ENCODE results near the gene TOGARAM1. TPM values are rescaled to one million over a fixed set of nuclear protein-coding genes. Genes with fewer than 3 reads are reported as not detected.

The TOGARAM1 gene
- total RNA-seq (2021) (9.2 and 12.9 TPM in 2 replicates), Bru-seq, nascent RNA (percentile 71 among the genes with signal in this experiment), BruChase-seq, experiment 1, labeled RNA remaining after a 2-hour chase (percentile 68 among the genes with signal in this experiment), BruChase-seq, experiment 2, labeled RNA remaining after a 6-hour chase (percentile 58 among the genes with signal in this experiment)
- long read RNA-seq, full-length matches to known transcripts = 5 of 10 reads
- long read RNA-seq, partial matches to known transcripts = 0 of 10 reads
- long read RNA-seq, other reads (novel, unspliced or antisense) = 5 of 10 reads

GRCh38 chr14:44961554-44962333 lies at the start of gene TOGARAM1, which contains the start of gene KLHL28:
Gene TOGARAM1, plus strand, starts transcription at chr14:44962190. Its CDS starts 232 bp downstream, at chr14:44962422.
Gene KLHL28, minus strand, starts transcription at chr14:44961947. Its CDS starts 16,019 bp downstream, at chr14:44945928.
- intact Hi-C loops (cut with micrococcal nuclease; ENCODE audit: unreplicated experiment) = loop anchor here (1.0 to 5.0 kb wide), 4 partner anchors 64 to 291 kb away; partner anchors contain the start of genes FKBP3, MIS18BP1 and PRPF39
- Histone ChIP-seq H3K79me2 (ENCODE audit: low read depth) (peaks cover 93% of the 10 kb centered on the region), H2AFZ (peak within 1 kb of the TSS; percentile 93), H3K27me3 (ENCODE audit: insufficient read depth, low read depth) (no peaks in the 10 kb centered on the region), H3K9me2 (ENCODE audit: insufficient read depth) (no peaks in the 10 kb centered on the region), H3K36me3 (ENCODE audit: low read depth) (no peaks in the 10 kb centered on the region), H3K9me3 (ENCODE audit: insufficient read depth, low read depth) (no peaks in the 10 kb centered on the region), H3F3A (ENCODE audit: insufficient read depth, low read depth) (peaks cover 10% of the 10 kb centered on the region; the same call in 1 of the 2 replicates), H3K4me2 (peak within 1 kb of the TSS; percentile 96), H3K27ac (peak within 1 kb of the TSS; percentile 69), H4K20me1 (ENCODE audit: insufficient read depth) (peaks cover 45% of the 10 kb centered on the region), H3K4me3 (peak within 1 kb of the TSS; percentile 65), H3K4me1 (replicated peaks; ENCODE audit: insufficient read depth) (peaks cover 34% of the 10 kb centered on the region)
- no peak for TF ChIP-seq EZH2 (IDR thresholded peaks at IDR 0.05; ENCODE audit: low read depth)
- TF ChIP-seq, protein P1, sequence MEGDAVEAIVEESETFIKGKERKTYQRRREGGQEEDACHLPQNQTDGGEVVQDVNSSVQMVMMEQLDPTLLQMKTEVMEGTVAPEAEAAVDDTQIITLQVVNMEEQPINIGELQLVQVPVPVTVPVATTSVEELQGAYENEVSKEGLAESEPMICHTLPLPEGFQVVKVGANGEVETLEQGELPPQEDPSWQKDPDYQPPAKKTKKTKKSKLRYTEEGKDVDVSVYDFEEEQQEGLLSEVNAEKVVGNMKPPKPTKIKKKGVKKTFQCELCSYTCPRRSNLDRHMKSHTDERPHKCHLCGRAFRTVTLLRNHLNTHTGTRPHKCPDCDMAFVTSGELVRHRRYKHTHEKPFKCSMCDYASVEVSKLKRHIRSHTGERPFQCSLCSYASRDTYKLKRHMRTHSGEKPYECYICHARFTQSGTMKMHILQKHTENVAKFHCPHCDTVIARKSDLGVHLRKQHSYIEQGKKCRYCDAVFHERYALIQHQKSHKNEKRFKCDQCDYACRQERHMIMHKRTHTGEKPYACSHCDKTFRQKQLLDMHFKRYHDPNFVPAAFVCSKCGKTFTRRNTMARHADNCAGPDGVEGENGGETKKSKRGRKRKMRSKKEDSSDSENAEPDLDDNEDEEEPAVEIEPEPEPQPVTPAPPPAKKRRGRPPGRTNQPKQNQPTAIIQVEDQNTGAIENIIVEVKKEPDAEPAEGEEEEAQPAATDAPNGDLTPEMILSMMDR (conservative IDR thresholded peaks at IDR 0.05) = no peak
- TSS peak; percentile 72 for BruUV-seq (replicated peaks)
- ChIA-PET POLR2A (ENCODE audit: unreplicated experiment) (interaction anchor here (0.5 to 1.0 kb wide), 8 partner anchors 12 to 619 kb away, joined by 3 to 11 read pairs (median 4); partner anchors contain the start of genes FKBP3 and PRPF39), CTCF (no interaction called here)
- DNase-seq = peak; percentile 94 to 99

DNA sequence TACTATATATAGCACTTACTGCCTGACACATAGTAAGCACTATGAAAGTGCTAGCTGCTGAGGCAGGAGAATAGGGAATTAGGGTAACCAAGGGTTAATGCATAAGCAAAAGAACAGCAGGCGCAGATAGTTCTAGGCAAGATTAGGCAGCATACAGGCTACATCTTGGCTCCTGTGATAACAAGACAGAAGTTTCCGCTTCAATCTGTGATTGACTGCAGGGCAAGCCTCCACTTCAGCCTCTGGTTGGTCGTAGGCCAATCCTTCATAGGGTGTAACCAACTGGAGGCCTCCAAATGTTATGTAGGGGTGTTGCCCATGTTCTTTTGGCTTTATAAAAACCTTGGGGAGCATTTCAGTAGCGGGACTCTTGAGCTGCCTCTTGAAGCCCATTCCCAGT lies 47.1 kb upstream of the TOGARAM1 start:
- TF ChIP-seq, protein P1 (conservative IDR thresholded peaks at IDR 0.05) = no peak
- no peak for TF ChIP-seq EZH2 (IDR thresholded peaks at IDR 0.05; ENCODE audit: low read depth)
- intact Hi-C loops (cut with micrococcal nuclease; ENCODE audit: unreplicated experiment) = loop anchor here (5.0 to 10.0 kb wide), 2 partner anchors 290 to 612 kb away; no protein-coding TSS in a partner anchor
- H3K9me3 ChIP-seq (ENCODE audit: insufficient read depth, low read depth) = no peaks in the 10 kb centered on the region
- CTCF ChIA-PET = no interaction called here
- no peaks in the 10 kb centered on the region for H3K9me2 ChIP-seq (ENCODE audit: insufficient read depth)
- H3K27ac ChIP-seq = no peak overlapping the region
- no peaks in the 10 kb centered on the region for H4K20me1 ChIP-seq (ENCODE audit: insufficient read depth)
- H3F3A ChIP-seq (ENCODE audit: insufficient read depth, low read depth) = no peaks in the 10 kb centered on the region
- H3K4me1 ChIP-seq (replicated peaks; ENCODE audit: insufficient read depth) = no peaks in the 10 kb centered on the region
- no peak overlapping the region for H2AFZ ChIP-seq
- H3K79me2 ChIP-seq (ENCODE audit: low read depth) = no peaks in the 10 kb centered on the region
- H3K4me3 ChIP-seq = no peak overlapping the region
- DNase-seq = no peak
- POLR2A ChIA-PET (ENCODE audit: unreplicated experiment) = no interaction called here
- no peaks in the 10 kb centered on the region for H3K36me3 ChIP-seq (ENCODE audit: low read depth)
- BruUV-seq (replicated peaks) = no TSS peak
- no peak overlapping the region for H3K4me2 ChIP-seq
- no peaks in the 10 kb centered on the region for H3K27me3 ChIP-seq (ENCODE audit: insufficient read depth, low read depth)

- 0 out of 2 replicates have a peak, but pooled peaks cover 5% of the 10 kb centered on the region for H3K36me3 ChIP-seq (ENCODE audit: low read depth)
- no TSS peak for BruUV-seq (replicated peaks)
- TF ChIP-seq, protein P1 (conservative IDR thresholded peaks at IDR 0.05) = no peak
- TF ChIP-seq EZH2 (IDR thresholded peaks at IDR 0.05; ENCODE audit: low read depth) = no peak
- H3K27me3 ChIP-seq (ENCODE audit: insufficient read depth, low read depth) = no peaks in the 10 kb centered on the region
- ChIA-PET CTCF (no interaction called here), POLR2A (ENCODE audit: unreplicated experiment) (no interaction called here)
- no peaks in the 10 kb centered on the region for H3F3A ChIP-seq (ENCODE audit: insufficient read depth, low read depth)
- intact Hi-C loops (cut with micrococcal nuclease; ENCODE audit: unreplicated experiment) = no loop called here
- no peaks in the 10 kb centered on the region for H3K4me1 ChIP-seq (replicated peaks; ENCODE audit: insufficient read depth)
- H3K79me2 ChIP-seq (ENCODE audit: low read depth) = no peaks in the 10 kb centered on the region
- no peak overlapping the region for H2AFZ ChIP-seq
- no peaks in the 10 kb centered on the region; the same call in 1 of the 2 replicates for H4K20me1 ChIP-seq (ENCODE audit: insufficient read depth)
- H3K9me3 ChIP-seq (ENCODE audit: insufficient read depth, low read depth) = no peaks in the 10 kb centered on the region
- no peak for DNase-seq
- no peaks in the 10 kb centered on the region for H3K9me2 ChIP-seq (ENCODE audit: insufficient read depth)
- no peak overlapping the region for H3K4me3 ChIP-seq
- no peak overlapping the region for H3K4me2 ChIP-seq
- no peak overlapping the region for H3K27ac ChIP-seq
Measured at GRCh38 chr14:44928793-44929192, 33.2 kb upstream of the TOGARAM1 start.

Data from PC-9 (cell line).